GM12892 (cell line): Measurements from ENCODE around the gene FAM200C.
"Not testable (repeated sequence)": the region's sequence is repeated elsewhere in the genome, so short reads cannot be mapped to it uniquely, and the experiment has no call there.

Source experiments
- POLR2AphosphoS5 ChIP-seq: IDR thresholded peaks from 2 replicates; pipeline ENCODE4 v1.6.1; 2011; ENCODE audit warnings: low read depth, low read length, control low read depth
- TAF1 ChIP-seq: IDR thresholded peaks from 2 replicates; pipeline ENCODE4 v1.6.1; 2011; ENCODE audit warnings: low read depth, mild to moderate bottlenecking, control low read depth, low read length, borderline replicate concordance

GRCh38 chr5:160436661-160437060, 36.8 kb upstream of the FAM200C start:
- TF ChIP-seq TAF1, POLR2AphosphoS5: not testable (repeated sequence)
